GM21447 (cell line): ENCODE data around the gene HS3ST5.
"Not testable (repeated sequence)": the region's sequence is repeated elsewhere in the genome, so short reads cannot be mapped to it uniquely, and the experiment has no call there.

ENCODE experiments used
- ATAC-seq: cut with Tn5 transposase; IDR thresholded peaks from one replicate; pipeline ENCODE4 v1.9.1; 2021; ENCODE audit not compliant: unreplicated experiment

The HS3ST5 gene

DNA sequence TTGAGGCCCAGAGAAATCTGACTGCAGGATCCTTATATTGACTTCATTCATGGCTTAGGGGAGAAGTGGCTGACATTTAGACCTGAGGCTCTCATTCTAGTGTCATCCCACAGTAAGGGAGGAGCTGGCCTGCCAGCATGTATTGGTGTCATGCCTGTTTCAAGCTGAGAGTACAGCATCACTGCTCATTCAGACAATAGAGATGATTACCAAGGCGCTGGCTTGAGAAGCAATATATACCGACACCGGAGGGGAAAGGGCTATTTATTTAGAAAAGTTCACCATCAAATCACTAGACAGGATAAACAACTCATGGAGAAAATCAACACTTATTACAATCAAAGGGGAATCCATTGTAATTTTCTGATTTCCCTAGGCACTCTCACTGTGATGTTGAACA, 287.5 kb downstream of the HS3ST5 start:
- ATAC-seq, result no peak

- ATAC-seq, result no peak
Measured at GRCh38 chr6:114053791-114054190, 289.0 kb downstream of the HS3ST5 start.

GRCh38 chr6:114052141-114052540, 290.7 kb downstream of the HS3ST5 start:
- ATAC-seq, result no peak

GRCh38 chr6:114051031-114051430, 291.8 kb downstream of the HS3ST5 start:
- no peak for ATAC-seq

DNA sequence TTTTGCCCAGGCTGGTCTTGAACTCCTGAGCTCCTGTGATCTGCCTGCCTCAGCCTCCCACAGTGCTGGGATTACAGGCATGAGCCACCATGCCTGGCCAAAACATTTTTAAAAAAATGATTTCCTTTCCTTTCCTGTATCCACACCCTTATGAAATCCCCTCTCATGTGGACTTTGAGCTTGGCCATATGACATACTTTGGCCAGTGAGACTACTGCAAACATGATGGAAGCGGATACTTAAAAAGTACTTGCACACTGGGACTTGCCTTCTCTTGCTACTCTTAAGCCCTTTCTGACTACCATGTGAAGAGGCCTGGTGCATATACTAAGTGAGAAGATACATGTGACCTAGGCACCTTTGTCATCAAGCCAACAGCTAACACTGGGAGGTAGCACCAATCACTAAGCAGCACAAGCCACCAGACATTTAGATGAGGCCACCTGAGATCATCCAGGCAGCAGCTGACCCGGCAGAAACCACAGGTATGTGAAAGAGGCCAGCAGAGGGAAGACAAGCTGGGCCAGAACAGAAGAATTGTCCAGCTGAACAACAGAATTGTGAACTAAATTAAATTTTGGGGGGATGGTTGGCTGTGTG, 293.4 kb downstream of the HS3ST5 start:
- ATAC-seq, result no peak

DNA sequence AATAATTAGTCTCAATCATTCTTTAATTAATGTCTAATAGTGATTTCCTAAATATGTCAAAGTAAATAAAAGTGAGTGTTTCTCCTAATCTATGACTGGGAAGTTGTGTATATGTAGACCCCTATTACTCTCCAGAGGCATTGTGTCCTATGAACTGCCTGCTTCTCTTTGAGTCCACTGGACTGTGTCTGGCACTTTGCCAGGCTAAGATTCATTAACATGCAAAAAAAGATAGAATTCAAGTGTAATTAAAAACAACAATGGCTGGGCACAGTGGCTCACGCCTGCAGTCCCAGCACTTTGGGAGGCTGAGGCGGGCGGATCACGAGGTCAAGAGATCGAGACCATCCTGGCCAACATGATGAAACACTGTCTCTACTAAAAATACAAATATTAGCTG, 298.3 kb downstream of the HS3ST5 start:
- ATAC-seq, result not testable (repeated sequence)

GRCh38 chr6:114042267-114043016, 300.4 kb downstream of the HS3ST5 start:
- ATAC-seq, result no peak

GRCh38 chr6:114040871-114041270, 302.0 kb downstream of the HS3ST5 start:
- ATAC-seq, result no peak

DNA sequence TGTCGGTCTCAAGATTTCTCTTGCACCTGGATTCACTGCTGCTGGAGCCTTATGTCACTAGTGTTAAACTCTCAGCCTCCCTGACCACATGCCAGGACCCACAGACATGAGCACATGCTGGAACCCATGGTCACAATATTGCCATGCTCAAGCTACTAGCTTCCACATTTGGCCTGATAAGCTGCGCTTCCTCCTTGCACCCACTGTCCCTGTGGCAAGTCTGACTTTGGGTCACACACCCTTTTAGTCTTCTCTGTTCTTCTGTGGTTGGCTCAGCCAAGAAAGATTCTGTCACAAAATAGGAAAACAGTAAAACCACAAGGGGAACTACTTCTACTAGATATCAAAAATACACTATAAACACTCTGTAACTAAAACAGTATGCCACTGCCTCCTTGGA, 303.0 kb downstream of the HS3ST5 start:
- no peak for ATAC-seq

- no peak for ATAC-seq
Measured at GRCh38 chr6:114033606-114034005, 309.2 kb downstream of the HS3ST5 start.

GRCh38 chr6:114032721-114033120, 310.1 kb downstream of the HS3ST5 start:
- ATAC-seq, result no peak

DNA sequence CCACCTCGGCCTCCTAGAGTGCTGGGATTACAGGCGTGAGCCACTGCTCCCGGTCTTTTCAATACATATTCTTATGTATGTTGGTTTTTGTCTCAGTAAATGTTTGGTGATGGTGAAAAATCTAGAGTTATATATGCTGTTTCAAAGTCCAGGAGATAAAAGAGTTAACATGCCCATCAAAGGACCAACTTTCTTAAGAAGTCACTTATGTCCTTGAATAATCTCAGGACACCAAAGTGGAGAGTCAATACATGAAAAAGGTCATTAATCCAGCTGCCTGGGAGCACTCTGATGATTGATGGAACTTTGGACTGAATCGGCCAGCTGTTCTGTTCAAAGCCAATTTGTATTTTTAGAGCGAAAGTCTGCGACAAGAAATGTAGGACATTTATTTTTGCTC, 312.1 kb downstream of the HS3ST5 start:
- ATAC-seq, result no peak

- ATAC-seq, result no peak
Measured at GRCh38 chr6:114024746-114025145, 318.1 kb downstream of the HS3ST5 start.

GRCh38 chr6:114020196-114020595, 322.6 kb downstream of the HS3ST5 start:
- ATAC-seq, result no peak

GRCh38 chr6:114017146-114017545, 325.7 kb downstream of the HS3ST5 start:
- ATAC-seq, result not testable (repeated sequence)

DNA sequence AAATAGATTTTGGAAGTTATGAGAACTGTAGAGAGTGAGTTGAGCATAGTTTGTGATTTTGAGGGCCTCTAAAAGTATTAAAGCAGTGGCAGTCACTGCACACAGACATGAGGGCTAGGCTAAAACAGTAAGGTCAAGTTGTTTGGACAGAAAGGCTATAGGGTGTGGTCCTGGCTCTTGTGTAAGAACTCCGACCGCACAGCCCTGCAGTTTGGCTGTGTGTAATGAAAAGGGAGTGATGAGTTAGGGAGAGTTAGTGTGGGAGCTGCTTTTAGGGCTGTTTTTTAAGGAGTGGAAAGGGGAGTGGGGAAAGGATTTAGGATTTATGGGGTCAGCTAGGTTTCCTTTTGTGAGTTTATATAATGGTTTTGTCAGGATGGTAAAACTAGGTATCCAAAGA, 328.7 kb downstream of the HS3ST5 start:
- not testable (repeated sequence) for ATAC-seq

- not testable (repeated sequence) for ATAC-seq
Measured at GRCh38 chr6:114011486-114011885, 331.3 kb downstream of the HS3ST5 start.

GRCh38 chr6:114010540-114010939, 332.3 kb downstream of the HS3ST5 start:
- ATAC-seq, result no peak

GRCh38 chr6:114009192-114009591, 333.6 kb downstream of the HS3ST5 start:
- no peak for ATAC-seq

DNA sequence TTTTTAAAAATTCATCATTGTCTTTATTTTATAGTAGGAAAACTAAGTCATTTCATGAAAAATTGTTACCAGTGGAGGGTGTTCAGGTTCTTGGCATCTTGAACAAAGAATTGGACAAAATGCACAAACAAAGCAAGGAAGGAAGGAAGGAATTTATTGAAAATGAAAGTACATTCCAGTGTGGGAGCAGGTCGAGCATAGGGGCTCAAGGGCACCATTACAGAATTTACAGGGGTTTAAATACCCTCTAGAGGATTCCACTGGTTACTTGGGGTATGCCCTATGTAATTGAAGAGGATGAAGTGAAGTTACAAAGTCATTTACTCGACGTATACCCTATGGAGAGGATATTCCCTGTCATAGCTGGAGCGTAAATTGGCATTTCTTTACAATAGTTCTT, 334.5 kb downstream of the HS3ST5 start:
- no peak for ATAC-seq

- ATAC-seq, result no peak
Measured at GRCh38 chr6:114007516-114007915, 335.3 kb downstream of the HS3ST5 start.
